Suppressor macrophage treated with lipopolysaccharide for 1 hour (primary cell): ENCODE measurements around the gene CNTN6.
"Not testable (repeated sequence)": the region's sequence is repeated elsewhere in the genome, so short reads cannot be mapped to it uniquely, and the experiment has no call there.

ENCODE experiments used
- DNase-seq, 3 donors: peaks; one replicate each; pipeline ENCODE4 v3.0.0-alpha.2; 2020 to 2022

CNTN6 gene

GRCh38 chr3:1292571-1293071, 199.8 kb downstream of the CNTN6 start:
- DNase-seq: no peak

GRCh38 chr3:1294586-1294985, 201.8 kb downstream of the CNTN6 start:
- DNase-seq: no peak

- DNase-seq: no peak
Observed at GRCh38 chr3:1318296-1319005, 225.6 kb downstream of the CNTN6 start.

GRCh38 chr3:1326546-1326945, 233.7 kb downstream of the CNTN6 start:
- no peak for DNase-seq

- no peak for DNase-seq
Observed at GRCh38 chr3:1330107-1330506, 237.3 kb downstream of the CNTN6 start.

GRCh38 chr3:1346386-1346785, 253.6 kb downstream of the CNTN6 start:
- no peak for DNase-seq

GRCh38 chr3:1348547-1348946, 255.7 kb downstream of the CNTN6 start:
- no peak for DNase-seq

- DNase-seq: no peak
Observed at GRCh38 chr3:1350885-1351284, 258.1 kb downstream of the CNTN6 start.

- no peak for DNase-seq
Observed at GRCh38 chr3:1355691-1356090, 262.9 kb downstream of the CNTN6 start.

- no peak for DNase-seq
Observed at GRCh38 chr3:1356101-1356500, 263.3 kb downstream of the CNTN6 start.

- no peak for DNase-seq
Observed at GRCh38 chr3:1365528-1365927, 272.7 kb downstream of the CNTN6 start.

- DNase-seq: no peak
Observed at GRCh38 chr3:1374471-1374870, 281.6 kb downstream of the CNTN6 start.

- DNase-seq: no peak
Observed at GRCh38 chr3:1375145-1375544, 282.3 kb downstream of the CNTN6 start.

- DNase-seq: peak; percentile 2 to 44 (median 31)
Observed at GRCh38 chr3:1380926-1381646, 288.3 kb downstream of the CNTN6 start.

GRCh38 chr3:1381647-1382036, 288.8 kb downstream of the CNTN6 start:
- DNase-seq: no peak

GRCh38 chr3:1387396-1387905, 294.6 kb downstream of the CNTN6 start:
- DNase-seq: not testable (repeated sequence)

GRCh38 chr3:1394188-1394587, 301.4 kb downstream of the CNTN6 start:
- DNase-seq: no peak

GRCh38 chr3:1400571-1400970, 307.7 kb downstream of the CNTN6 start:
- no peak for DNase-seq

- DNase-seq: no peak
Observed at GRCh38 chr3:1404270-1404962, 311.6 kb downstream of the CNTN6 start.

GRCh38 chr3:1406250-1406649, 313.4 kb downstream of the CNTN6 start:
- DNase-seq: no peak

- no peak for DNase-seq
Observed at GRCh38 chr3:1421577-1421976, 328.8 kb downstream of the CNTN6 start.

- no peak for DNase-seq
Observed at GRCh38 chr3:1423566-1424089, 330.8 kb downstream of the CNTN6 start.

GRCh38 chr3:1439395-1439794, 346.6 kb downstream of the CNTN6 start:
- DNase-seq: no peak
